OCI-LY3 (cell line): ENCODE measurements around the gene ACCS.

Experiments
- H2AFZ ChIP-seq: fragments of 200-600, 300-600 bp; shearing (Covaris generic); 2 replicates; pipeline ENCODE4 v1.6.0; 2014; ENCODE audit warnings: antibody characterized with exemption, low read depth, low read length
- H3K27ac ChIP-seq: fragments of 200-600, 300-600 bp; sonication (generic); 2 replicates; pipeline ENCODE4 v1.5.1; 2014; ENCODE audit warnings: mild to moderate bottlenecking, low read length, moderate library complexity, mixed read lengths
- H3K27me3 ChIP-seq: fragments of 200-600, 300-600 bp; sonication (generic); 2 replicates; pipeline ENCODE4 v1.6.1; 2014; ENCODE audit warnings: low read depth, low read length, mixed read lengths
- H3K36me3 ChIP-seq: fragments of 200-600, 300-600 bp; sonication (generic); replicated peaks from 2 replicates; pipeline ENCODE3; 2014; ENCODE audit warnings: low read depth, low read length, mixed read lengths
- H3K4me1 ChIP-seq: fragments of 300-600, 200-600 bp; sonication (generic); 2 replicates; pipeline ENCODE4 v1.6.1; 2014; ENCODE audit warnings: low read length, mixed read lengths
- H3K4me2 ChIP-seq: fragments of 200-600, 300-600 bp; sonication (generic); 2 replicates; pipeline ENCODE4 v1.6.1; 2014; ENCODE audit warnings: low read length, mixed read lengths
- H3K4me3 ChIP-seq: fragments of 300-600, 200-600 bp; sonication (generic); 2 replicates; pipeline ENCODE4 v1.5.1; 2014; ENCODE audit warnings: antibody characterized with exemption, mild to moderate bottlenecking, low read length, moderate library complexity
- H3K79me2 ChIP-seq: fragments of 300-600, 200-600 bp; shearing (Covaris generic); 2 replicates; pipeline ENCODE4 v1.6.1; 2014; ENCODE audit warnings: mild to moderate bottlenecking, low read length, mixed read lengths
- H3K9ac ChIP-seq: fragments of 300-600, 200-600 bp; shearing (Covaris generic); 2 replicates; pipeline ENCODE4 v1.6.0; 2014; ENCODE audit warnings: mild to moderate bottlenecking, low read length, moderate library complexity
- H3K9me3 ChIP-seq: fragments of 200-600, 300-600 bp; shearing (Covaris generic); 2 replicates; pipeline ENCODE4 v1.6.1; 2014; ENCODE audit warnings: low read length, mixed read lengths; ENCODE audit not compliant: insufficient read depth
- H4K20me1 ChIP-seq: fragments of 200-600, 300-600 bp; sonication (generic); 2 replicates; pipeline ENCODE4 v1.6.1; 2016; ENCODE audit warnings: low read length, mixed read lengths; ENCODE audit not compliant: insufficient read depth
- EZH2phosphoT487 ChIP-seq: fragments of 200-600 bp; shearing (Covaris generic); IDR thresholded peaks from 2 replicates; pipeline ENCODE4 v1.6.1; 2018; ENCODE audit warnings: antibody characterized with exemption, mixed run types, low read depth
- TF ChIP-seq, protein P1 (sequence below): fragments of 200-600, 300-600 bp; sonication (generic); IDR thresholded peaks from 2 replicates; pipeline ENCODE4 v1.5.1; 2014; ENCODE audit warnings: antibody characterized with exemption, low read length, low read depth

The ACCS gene

DNA sequence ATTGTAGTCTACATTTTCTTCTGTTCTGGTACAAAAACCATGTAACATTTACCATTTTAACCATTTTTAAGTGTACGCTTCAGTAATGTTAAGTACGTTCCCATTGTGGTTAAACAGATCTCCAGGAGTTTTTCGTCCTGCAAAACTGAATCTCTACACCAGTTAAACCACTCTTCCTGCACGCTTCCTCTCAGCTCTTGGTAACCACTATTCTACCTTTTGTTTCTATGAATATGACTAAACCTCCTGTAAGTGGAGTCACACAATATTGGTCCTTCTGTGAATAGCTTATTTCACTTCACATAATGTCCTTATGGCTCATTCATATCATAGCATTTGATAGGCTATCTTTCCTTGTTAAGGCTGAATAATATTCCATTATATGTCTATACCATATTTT lies 22.3 kb downstream of the ACCS start:
- no peak overlapping the region for H2AFZ ChIP-seq

DNA sequence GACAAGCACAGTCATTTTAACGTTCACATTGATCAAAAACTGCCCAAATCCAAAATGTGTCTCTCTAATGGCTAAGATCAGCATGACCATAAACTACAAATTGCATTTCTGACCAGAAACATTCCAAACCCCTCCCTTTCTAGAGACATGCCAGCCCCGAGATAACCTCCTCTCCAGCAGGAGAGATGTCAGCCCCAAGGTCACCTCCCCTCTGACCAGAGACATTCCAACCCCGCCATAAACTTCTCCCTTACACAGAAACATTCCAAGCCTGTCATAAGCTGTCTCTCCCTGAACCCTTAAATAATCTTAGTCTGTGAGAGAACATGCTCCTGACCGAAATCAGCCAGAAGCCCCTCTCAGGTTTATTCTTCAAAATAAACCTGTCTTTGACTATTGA lies 22.8 kb downstream of the ACCS start:
- TF ChIP-seq, protein P1, sequence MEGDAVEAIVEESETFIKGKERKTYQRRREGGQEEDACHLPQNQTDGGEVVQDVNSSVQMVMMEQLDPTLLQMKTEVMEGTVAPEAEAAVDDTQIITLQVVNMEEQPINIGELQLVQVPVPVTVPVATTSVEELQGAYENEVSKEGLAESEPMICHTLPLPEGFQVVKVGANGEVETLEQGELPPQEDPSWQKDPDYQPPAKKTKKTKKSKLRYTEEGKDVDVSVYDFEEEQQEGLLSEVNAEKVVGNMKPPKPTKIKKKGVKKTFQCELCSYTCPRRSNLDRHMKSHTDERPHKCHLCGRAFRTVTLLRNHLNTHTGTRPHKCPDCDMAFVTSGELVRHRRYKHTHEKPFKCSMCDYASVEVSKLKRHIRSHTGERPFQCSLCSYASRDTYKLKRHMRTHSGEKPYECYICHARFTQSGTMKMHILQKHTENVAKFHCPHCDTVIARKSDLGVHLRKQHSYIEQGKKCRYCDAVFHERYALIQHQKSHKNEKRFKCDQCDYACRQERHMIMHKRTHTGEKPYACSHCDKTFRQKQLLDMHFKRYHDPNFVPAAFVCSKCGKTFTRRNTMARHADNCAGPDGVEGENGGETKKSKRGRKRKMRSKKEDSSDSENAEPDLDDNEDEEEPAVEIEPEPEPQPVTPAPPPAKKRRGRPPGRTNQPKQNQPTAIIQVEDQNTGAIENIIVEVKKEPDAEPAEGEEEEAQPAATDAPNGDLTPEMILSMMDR, result no peak
- no peak for TF ChIP-seq EZH2phosphoT487
- Histone ChIP-seq H3K27ac (no peak overlapping the region), H3K9me3 (no peaks in the 10 kb centered on the region; the same call in 1 of the 2 replicates), H3K79me2 (no peaks in the 10 kb centered on the region), H3K36me3 (peaks cover 4% of the 10 kb centered on the region), H3K4me1 (no peaks in the 10 kb centered on the region; the same call in 1 of the 2 replicates), H3K27me3 (no peaks in the 10 kb centered on the region), H2AFZ (no peak overlapping the region), H3K9ac (no peak overlapping the region), H3K4me2 (no peak overlapping the region), H3K4me3 (no peak overlapping the region), H4K20me1 (no peaks in the 10 kb centered on the region)

More for the DNA sequence above, 22.3 kb downstream of the ACCS start:
- no peaks in the 10 kb centered on the region for H4K20me1 ChIP-seq
- H3K9me3 ChIP-seq, result no peaks in the 10 kb centered on the region; the same call in 1 of the 2 replicates
- no peak overlapping the region for H3K4me2 ChIP-seq
- TF ChIP-seq, protein P1, result no peak
- TF ChIP-seq EZH2phosphoT487, result no peak
- no peak overlapping the region for H3K4me3 ChIP-seq
- H3K27ac ChIP-seq, result no peak overlapping the region
- no peak overlapping the region for H3K9ac ChIP-seq
- no peaks in the 10 kb centered on the region for H3K79me2 ChIP-seq
- H3K36me3 ChIP-seq, result peaks cover 5% of the 10 kb centered on the region
- no peaks in the 10 kb centered on the region for H3K4me1 ChIP-seq
- no peaks in the 10 kb centered on the region for H3K27me3 ChIP-seq

GRCh38 chr11:44090539-44090938 lies 24.5 kb downstream of the ACCS start:
- Histone ChIP-seq H3K9ac (no peak overlapping the region), H3K27me3 (no peaks in the 10 kb centered on the region), H4K20me1 (no peaks in the 10 kb centered on the region), H3K9me3 (no peaks in the 10 kb centered on the region; the same call in 1 of the 2 replicates), H2AFZ (no peak overlapping the region), H3K79me2 (no peaks in the 10 kb centered on the region), H3K4me3 (no peak overlapping the region), H3K27ac (no peak overlapping the region), H3K4me1 (peaks cover 8% of the 10 kb centered on the region), H3K4me2 (no peak overlapping the region), H3K36me3 (peaks cover 3% of the 10 kb centered on the region)
- TF ChIP-seq, protein P1, result no peak

- peaks cover 19% of the 10 kb centered on the region for H3K79me2 ChIP-seq
- no peak overlapping the region for H3K27ac ChIP-seq
- TF ChIP-seq, protein P1, result peak; percentile 80
- no peak for TF ChIP-seq EZH2phosphoT487
- peaks cover 16% of the 10 kb centered on the region for H3K4me1 ChIP-seq
- no peaks in the 10 kb centered on the region for H3K36me3 ChIP-seq
- peak overlapping the region; percentile 24; the same call in 1 of the 2 replicates for H3K4me3 ChIP-seq
- no peaks in the 10 kb centered on the region for H3K27me3 ChIP-seq
- H2AFZ ChIP-seq, result no peak overlapping the region
- no peaks in the 10 kb centered on the region for H3K9me3 ChIP-seq
- H3K4me2 ChIP-seq, result peak overlapping the region; percentile 78
- H3K9ac ChIP-seq, result no peak overlapping the region
- H4K20me1 ChIP-seq, result no peaks in the 10 kb centered on the region
These were observed 28.3 kb downstream of the ACCS start for GRCh38 chr11:44094260-44094868.
